Omental fat pad (tissue), 4 donors: ENCODE data around the gene ERP44. TPM values are rescaled to one million over a fixed set of nuclear protein-coding genes. Genes with fewer than 3 reads are reported as not detected.
"Not testable (repeated sequence)": the region's sequence is repeated elsewhere in the genome, so short reads cannot be mapped to it uniquely, and the experiment has no call there.

Experiments used
- ATAC-seq: fragments of 150-250 bp; one replicate; pipeline ENCODE4 v1.9.1; 2016; ENCODE audit warnings: mild to moderate bottlenecking, moderate library complexity; ENCODE audit not compliant: low FRiP score
- DNase-seq: peaks from one replicate; pipeline ENCODE4 v3.0.0-alpha.2; 2019; ENCODE audit warnings: low spot score
- CTCF ChIP-seq, 3 donors: fragments of 450-650 bp; IDR thresholded peaks; one replicate each; pipeline ENCODE4 v1.5.1; 2016 to 2017; ENCODE audit warnings: antibody characterized with exemption in 3 of 3, mild to moderate bottlenecking in 3 of 3, moderate library complexity in 2 of 3
- total RNA-seq, 4 donors: library from RNA; depleted of rRNA; stranded (reverse); fragments of >200 nt; gene quantifications; one replicate each; pipeline ENCODE4 v1.1.0, GENCODE V29; 2016

The ERP44 gene
- total RNA-seq, 4 donors from 2014 or later = 14.1 to 21.4 (median 16.1) TPM

- DNase-seq = no peak
- no peak for TF ChIP-seq CTCF (IDR thresholded peaks at IDR 0.05)
- no peak for ATAC-seq
Measured at GRCh38 chr9:100064872-100065581, 33.8 kb downstream of the ERP44 start.

GRCh38 chr9:100063185-100063584 lies 35.6 kb downstream of the ERP44 start:
- DNase-seq (no peak), ATAC-seq (no peak)
- TF ChIP-seq CTCF (IDR thresholded peaks at IDR 0.05) = no peak

GRCh38 chr9:100062683-100063082 lies 36.1 kb downstream of the ERP44 start:
- DNase-seq, ATAC-seq: not testable (repeated sequence)

- DNase-seq = no peak
- TF ChIP-seq CTCF (IDR thresholded peaks at IDR 0.05) = no peak
Measured at GRCh38 chr9:100058699-100059579, 39.9 kb downstream of the ERP44 start.

GRCh38 chr9:100057624-100058023 lies 41.2 kb downstream of the ERP44 start:
- TF ChIP-seq CTCF (IDR thresholded peaks at IDR 0.05) = no peak
- DNase-seq = no peak
- ATAC-seq = no peak

More at GRCh38 chr9:100058699-100059579, 39.9 kb downstream of the ERP44 start:
- no peak for ATAC-seq

GRCh38 chr9:100056561-100056960 lies 42.2 kb downstream of the ERP44 start:
- no peak for TF ChIP-seq CTCF (IDR thresholded peaks at IDR 0.05)
- DNase-seq (no peak), ATAC-seq (no peak)

- ATAC-seq = no peak
- TF ChIP-seq CTCF (IDR thresholded peaks at IDR 0.05) = no peak
- DNase-seq = no peak
Measured at GRCh38 chr9:100052375-100052774, 46.4 kb downstream of the ERP44 start.
